OCI-LY1 (cell line): ENCODE data around the gene DNAH17.

ENCODE experiments used
- H2AFZ ChIP-seq: fragments of 200-600 bp; sonication (generic), shearing (Covaris generic); 2 replicates; pipeline ENCODE4 v1.6.0; 2014; ENCODE audit warnings: antibody characterized with exemption, mild to moderate bottlenecking, low read length
- H3F3A ChIP-seq: fragments of 200-600 bp; sonication (generic), shearing (Covaris generic); 2 replicates; pipeline ENCODE4 v1.6.0; 2014; ENCODE audit warnings: mild to moderate bottlenecking, antibody characterized with exemption, low read length, moderate library complexity; ENCODE audit not compliant: insufficient read depth
- H3K27ac ChIP-seq: fragments of 200-600 bp; sonication (generic); 2 replicates; pipeline ENCODE4 v1.5.1; 2014; ENCODE audit warnings: low read length, mixed run types, mild to moderate bottlenecking, low read depth; ENCODE audit not compliant: poor library complexity, severe bottlenecking
- H3K27me3 ChIP-seq: fragments of 200-600 bp; sonication (generic); 2 replicates; pipeline ENCODE4 v1.6.0; 2014; ENCODE audit warnings: antibody characterized with exemption, mild to moderate bottlenecking, low read length, moderate library complexity; ENCODE audit not compliant: insufficient read depth
- H3K36me3 ChIP-seq: fragments of 200-600 bp; sonication (generic); 2 replicates; pipeline ENCODE4 v1.6.1; 2014; ENCODE audit warnings: mild to moderate bottlenecking, antibody characterized with exemption, low read length, moderate library complexity, mixed read lengths; ENCODE audit not compliant: insufficient read depth
- H3K4me1 ChIP-seq: fragments of 200-600 bp; sonication (generic); 2 replicates; pipeline ENCODE4 v1.5.1; 2014; ENCODE audit warnings: mild to moderate bottlenecking, low read length, moderate library complexity; ENCODE audit not compliant: insufficient read depth, severe bottlenecking
- H3K4me2 ChIP-seq: fragments of 200-600 bp; sonication (generic), shearing (Covaris generic); 2 replicates; pipeline ENCODE4 v1.6.1; 2014; ENCODE audit warnings: low read length
- H3K4me3 ChIP-seq: fragments of 200-600 bp; sonication (generic); 2 replicates; pipeline ENCODE4 v1.5.1; 2014; ENCODE audit warnings: low read length, low read depth, mild to moderate bottlenecking, mixed read lengths; ENCODE audit not compliant: poor library complexity, severe bottlenecking
- H3K79me2 ChIP-seq: fragments of 200-600 bp; shearing (Covaris generic); 2 replicates; pipeline ENCODE4 v1.6.1; 2016; ENCODE audit warnings: mixed run types, low read length, mixed read lengths; ENCODE audit not compliant: insufficient read depth
- H3K9ac ChIP-seq: fragments of 200-600 bp; sonication (generic), shearing (Covaris generic); 2 replicates; pipeline ENCODE4 v1.6.1; 2014; ENCODE audit warnings: mild to moderate bottlenecking, low read length, mixed read lengths
- H3K9me2 ChIP-seq: fragments of 200-600 bp; sonication (generic), shearing (Covaris generic); 2 replicates; pipeline ENCODE4 v1.6.1; 2014; ENCODE audit warnings: low read depth, mild to moderate bottlenecking, low read length, mixed read lengths
- H3K9me3 ChIP-seq: fragments of 200-600 bp; shearing (Covaris generic); 2 replicates; pipeline ENCODE4 v1.6.1; 2014; ENCODE audit warnings: low read length, mixed read lengths
- H4K20me1 ChIP-seq: fragments of 200-600 bp; sonication (generic), shearing (Covaris generic); 2 replicates; pipeline ENCODE4 v1.6.0; 2016; ENCODE audit warnings: mild to moderate bottlenecking, low read length; ENCODE audit not compliant: insufficient read depth
- CTCF ChIP-seq: fragments of 200-600 bp; sonication (generic), shearing (Covaris generic); IDR thresholded peaks from 2 replicates; pipeline ENCODE4 v1.5.1; 2017; ENCODE audit warnings: mild to moderate bottlenecking, antibody characterized with exemption, low read length, moderate library complexity, mixed read lengths
- EZH2 ChIP-seq: fragments of 200-600 bp; sonication (generic), shearing (Covaris generic); IDR thresholded peaks from 2 replicates; pipeline ENCODE4 v1.8.0; 2017; ENCODE audit warnings: borderline replicate concordance, mixed run types, mild to moderate bottlenecking, antibody characterized with exemption, low read length, moderate library complexity, mixed read lengths

The DNAH17 gene

DNA sequence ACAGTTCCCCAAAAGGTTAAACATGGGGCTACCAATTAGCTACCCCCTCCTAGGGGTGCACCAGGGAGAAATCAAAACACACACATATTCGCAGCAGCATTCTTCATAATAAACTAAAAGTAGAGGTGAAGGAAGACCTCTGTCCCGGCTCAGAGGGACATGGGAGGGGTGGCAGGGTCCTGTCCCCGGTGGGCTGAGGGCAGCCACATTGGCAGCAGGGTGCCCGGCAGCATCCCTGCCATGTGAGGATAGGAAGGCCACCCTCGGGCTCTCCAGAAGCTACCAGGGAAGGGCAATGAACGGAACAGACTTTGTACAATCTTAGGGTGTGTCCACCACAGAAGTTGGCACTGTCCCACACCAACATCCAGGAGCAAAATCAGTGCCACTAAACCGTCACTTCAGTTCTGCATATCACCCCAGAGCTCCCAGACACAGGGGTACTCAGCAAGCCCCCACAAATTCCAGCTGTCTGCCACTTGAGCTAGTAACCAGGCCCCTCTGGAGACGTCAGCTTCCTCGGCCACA is 3.1 kb upstream of the DNAH17 start:
- H3K27ac ChIP-seq = no peak overlapping the region
- TF ChIP-seq EZH2 (no peak), CTCF (no peak)
- no peak overlapping the region for H3K4me3 ChIP-seq
- H3K36me3 ChIP-seq = no peaks in the 10 kb centered on the region
- H2AFZ ChIP-seq = no peak overlapping the region
- no peaks in the 10 kb centered on the region for H4K20me1 ChIP-seq
- no peak overlapping the region for H3K9ac ChIP-seq
- no peaks in the 10 kb centered on the region for H3K9me3 ChIP-seq
- no peaks in the 10 kb centered on the region for H3K27me3 ChIP-seq
- H3K4me2 ChIP-seq = no peak overlapping the region
- H3K79me2 ChIP-seq = no peaks in the 10 kb centered on the region
- H3K9me2 ChIP-seq = no peaks in the 10 kb centered on the region
- no peaks in the 10 kb centered on the region for H3K4me1 ChIP-seq
- H3F3A ChIP-seq = no peaks in the 10 kb centered on the region

DNA sequence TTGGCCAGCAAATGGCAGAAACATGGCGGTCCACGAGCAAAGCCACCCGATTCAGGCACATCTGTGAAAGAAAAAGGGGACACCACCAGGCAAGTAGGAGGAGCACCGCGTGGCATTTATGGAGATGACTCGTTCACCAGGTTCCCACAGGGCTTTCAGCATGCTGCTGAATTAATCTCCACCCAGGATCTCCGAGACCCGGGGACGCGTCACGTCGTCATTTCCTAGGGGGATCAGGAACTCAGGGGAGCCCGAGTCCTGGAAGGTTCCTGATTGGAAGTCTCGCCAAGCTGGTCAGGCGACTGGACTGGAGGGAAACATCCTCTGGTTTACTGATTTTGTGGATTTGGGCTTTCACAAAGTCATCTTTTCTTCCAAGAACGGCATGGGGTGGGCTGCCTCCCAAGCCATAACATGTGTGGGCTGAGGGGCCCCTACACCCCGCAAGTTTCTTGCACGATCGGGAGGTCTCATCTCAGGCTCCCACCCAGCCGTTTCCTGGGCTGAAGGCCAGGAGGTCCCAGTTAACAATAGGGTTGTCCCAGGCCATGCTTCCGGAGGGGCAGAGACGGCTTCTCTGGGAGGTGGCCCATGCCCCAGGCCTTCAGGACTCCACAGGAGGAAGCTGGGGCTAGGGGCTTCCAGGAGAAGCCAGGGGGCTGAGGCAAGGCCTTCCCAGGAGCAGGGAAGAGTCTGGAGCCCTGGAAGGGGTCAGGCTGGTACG is 645 bp downstream of the DNAH17 start:
- H3K36me3 ChIP-seq = no peaks in the 10 kb centered on the region
- no peak overlapping the region for H3K4me3 ChIP-seq
- H3K79me2 ChIP-seq = no peaks in the 10 kb centered on the region
- H3K4me2 ChIP-seq = no peak overlapping the region
- no peaks in the 10 kb centered on the region for H3K9me3 ChIP-seq
- no peak overlapping the region for H3K27ac ChIP-seq
- TF ChIP-seq EZH2 (no peak), CTCF (no peak)
- H4K20me1 ChIP-seq = no peaks in the 10 kb centered on the region
- H3K9me2 ChIP-seq = no peaks in the 10 kb centered on the region
- H3K4me1 ChIP-seq = no peaks in the 10 kb centered on the region
- H3K9ac ChIP-seq = no peak overlapping the region
- no peak overlapping the region for H2AFZ ChIP-seq
- H3F3A ChIP-seq = no peaks in the 10 kb centered on the region
- H3K27me3 ChIP-seq = no peaks in the 10 kb centered on the region

DNA sequence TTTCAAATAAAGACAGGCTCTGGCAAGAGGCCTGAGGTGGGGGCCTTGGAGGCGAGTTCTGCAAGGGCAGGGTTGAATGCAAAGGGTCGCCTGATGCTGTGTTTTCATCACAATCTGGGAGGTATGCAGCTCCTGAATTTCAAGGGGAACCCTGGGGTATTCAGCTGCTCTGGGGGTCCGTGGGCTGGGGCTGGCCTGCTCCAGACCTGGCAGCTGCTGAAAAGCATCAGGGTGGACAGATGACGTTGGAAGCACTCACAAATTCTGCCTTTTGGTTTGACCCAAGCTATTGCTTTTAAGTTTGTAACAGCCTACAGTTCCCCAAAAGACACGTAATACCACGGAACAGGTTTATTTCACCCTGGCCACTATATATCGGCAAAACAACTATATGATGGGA is 1.3 kb downstream of the DNAH17 start:
- Histone ChIP-seq H3K9me2 (no peaks in the 10 kb centered on the region), H3K9me3 (no peaks in the 10 kb centered on the region), H4K20me1 (no peaks in the 10 kb centered on the region), H3K4me3 (no peak overlapping the region), H3K4me2 (no peak overlapping the region), H3K36me3 (no peaks in the 10 kb centered on the region), H3K9ac (no peak overlapping the region), H3K79me2 (no peaks in the 10 kb centered on the region), H3F3A (no peaks in the 10 kb centered on the region), H3K27me3 (no peaks in the 10 kb centered on the region; the same call in 1 of the 2 replicates), H2AFZ (no peak overlapping the region), H3K27ac (no peak overlapping the region), H3K4me1 (no peaks in the 10 kb centered on the region)
- TF ChIP-seq EZH2 (no peak), CTCF (no peak)
